GM19351 (cell line): Measurements from ENCODE around the gene ITGAE.

Experiments used
- ATAC-seq: cut with Tn5 transposase; IDR thresholded peaks from one replicate; pipeline ENCODE4 v1.9.1; 2021; ENCODE audit warnings: mild to moderate bottlenecking, moderate library complexity; ENCODE audit not compliant: unreplicated experiment

Gene ITGAE

GRCh38 chr17:3762922-3763776 lies 37.8 kb downstream of the ITGAE start:
- ATAC-seq: peak; percentile 81

- no peak for ATAC-seq
Measured at GRCh38 chr17:3761918-3762380, 39.0 kb downstream of the ITGAE start.

GRCh38 chr17:3761036-3761917 lies 39.7 kb downstream of the ITGAE start:
- ATAC-seq: no peak

- ATAC-seq: no peak
Measured at GRCh38 chr17:3759597-3760216, 41.3 kb downstream of the ITGAE start.

GRCh38 chr17:3755335-3756030 lies 45.5 kb downstream of the ITGAE start:
- no peak for ATAC-seq

- ATAC-seq: no peak
Measured at GRCh38 chr17:3754458-3755334, 46.3 kb downstream of the ITGAE start.

- no peak for ATAC-seq
Measured at GRCh38 chr17:3754066-3754457, 46.9 kb downstream of the ITGAE start.

GRCh38 chr17:3753624-3754023 lies 47.4 kb downstream of the ITGAE start:
- ATAC-seq: no peak

GRCh38 chr17:3751836-3752235 lies 49.2 kb downstream of the ITGAE start:
- no peak for ATAC-seq

GRCh38 chr17:3750926-3751325 lies 50.1 kb downstream of the ITGAE start:
- ATAC-seq: peak; percentile 68

GRCh38 chr17:3750296-3750695 lies 50.7 kb downstream of the ITGAE start:
- no peak for ATAC-seq

- ATAC-seq: no peak
Measured at GRCh38 chr17:3748576-3748975, 52.4 kb downstream of the ITGAE start.

- ATAC-seq: no peak
Measured at GRCh38 chr17:3747805-3748204, 53.2 kb downstream of the ITGAE start.

GRCh38 chr17:3745071-3745470 lies 55.9 kb downstream of the ITGAE start:
- no peak for ATAC-seq

GRCh38 chr17:3744014-3744413 lies 57.0 kb downstream of the ITGAE start:
- ATAC-seq: no peak

- ATAC-seq: no peak
Measured at GRCh38 chr17:3740611-3741073, 60.3 kb downstream of the ITGAE start.

- no peak for ATAC-seq
Measured at GRCh38 chr17:3739422-3740124, 61.4 kb downstream of the ITGAE start.

GRCh38 chr17:3738562-3739295 lies 62.3 kb downstream of the ITGAE start:
- ATAC-seq: no peak
